ACC112 (cell line): ENCODE data around the gene KCNK10.

Source experiments
- H2AFZ ChIP-seq: fragments of 200-600 bp; sonication (generic); one replicate; pipeline ENCODE4 v1.6.0; 2017; ENCODE audit warnings: antibody characterized with exemption, low read length; ENCODE audit not compliant: unreplicated experiment
- H3K27ac ChIP-seq: fragments of 200-600 bp; sonication (generic); 2 replicates; pipeline ENCODE4 v1.5.1; 2014; ENCODE audit warnings: low read depth, mild to moderate bottlenecking, antibody characterized with exemption, low read length, moderate library complexity
- H3K27me3 ChIP-seq: fragments of 200-600 bp; sonication (generic); 2 replicates; pipeline ENCODE4 v1.6.1; 2014; ENCODE audit warnings: mild to moderate bottlenecking, antibody characterized with exemption, low read length, moderate library complexity, mixed read lengths; ENCODE audit not compliant: insufficient read depth
- H3K36me3 ChIP-seq: fragments of 200-600 bp; sonication (generic); 2 replicates; pipeline ENCODE4 v1.6.1; 2016; ENCODE audit warnings: mild to moderate bottlenecking, antibody characterized with exemption, low read length, moderate library complexity, mixed read lengths; ENCODE audit not compliant: insufficient read depth
- H3K4me1 ChIP-seq: fragments of 200-600 bp; sonication (generic); one replicate; pipeline ENCODE4 v1.6.1; 2016; ENCODE audit warnings: low read length, mixed read lengths; ENCODE audit not compliant: insufficient read depth, unreplicated experiment, control insufficient read depth
- H3K4me3 ChIP-seq: fragments of 200-600 bp; sonication (generic); 2 replicates; pipeline ENCODE4 v1.5.1; 2014; ENCODE audit warnings: mild to moderate bottlenecking, low read depth, low read length
- H3K79me2 ChIP-seq: fragments of 200-600 bp; sonication (generic); one replicate; pipeline ENCODE4 v1.6.0; 2016; ENCODE audit warnings: low read length; ENCODE audit not compliant: control insufficient read depth, unreplicated experiment, insufficient read depth

The KCNK10 gene

DNA sequence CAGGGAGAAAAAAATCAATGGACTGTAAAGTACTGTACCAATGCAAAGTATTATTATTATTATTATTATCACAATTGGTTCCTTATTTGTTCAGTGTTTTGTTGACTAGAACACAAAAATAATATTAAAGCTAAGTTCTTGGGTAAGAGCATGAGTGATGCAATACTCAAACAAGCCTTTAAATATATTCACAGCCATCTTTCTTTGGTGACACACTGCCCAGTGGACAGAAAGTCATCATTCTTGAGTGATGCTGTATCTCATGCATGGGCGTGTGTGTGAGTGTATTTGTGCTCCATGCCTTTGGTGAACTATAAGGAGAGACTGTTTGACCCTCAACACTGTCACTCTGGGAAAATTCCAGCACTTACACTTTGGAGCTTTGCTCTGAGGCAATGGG is 93.6 kb downstream of the KCNK10 start:
- no peaks in the 10 kb centered on the region for H3K27me3 ChIP-seq
- no peak overlapping the region for H2AFZ ChIP-seq

DNA sequence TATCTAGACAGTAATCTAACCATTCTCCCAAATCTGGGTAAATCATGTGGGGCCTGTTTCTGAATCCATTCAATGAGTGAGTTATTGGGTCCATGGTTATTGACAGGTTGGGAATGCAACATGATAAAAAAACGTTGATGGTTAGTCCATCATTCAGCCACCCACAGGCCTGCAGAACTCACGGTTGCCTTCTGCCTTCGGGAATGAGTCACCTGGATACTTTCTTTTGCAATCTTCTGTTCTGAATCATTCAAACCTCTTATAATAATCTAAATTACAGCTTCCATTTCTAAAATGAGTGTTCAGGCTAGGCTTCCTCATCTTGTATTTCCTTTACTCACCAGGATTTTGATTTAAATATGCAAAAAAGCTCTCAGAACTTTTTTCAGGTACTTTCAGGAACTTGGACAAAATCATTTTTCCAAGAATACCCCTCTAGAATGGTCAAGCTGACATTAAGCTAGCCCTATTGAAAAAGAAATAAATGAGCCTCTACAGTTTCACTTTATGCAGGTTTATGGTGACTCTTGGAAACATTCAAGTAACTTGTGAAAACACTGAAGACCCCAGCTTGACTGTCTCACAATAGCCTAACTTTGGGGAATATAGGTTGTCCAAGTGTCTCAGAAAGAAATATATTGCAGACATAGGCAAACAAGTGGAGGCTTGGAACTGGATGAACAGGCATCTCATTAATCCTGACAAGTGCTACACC is 94.4 kb downstream of the KCNK10 start:
- no peaks in the 10 kb centered on the region for H3K27me3 ChIP-seq
- no peak overlapping the region for H2AFZ ChIP-seq
- H3K36me3 ChIP-seq = no peaks in the 10 kb centered on the region
- no peak overlapping the region for H3K27ac ChIP-seq
- no peak overlapping the region for H3K4me3 ChIP-seq
- H3K79me2 ChIP-seq = no peaks in the 10 kb centered on the region
- no peaks in the 10 kb centered on the region for H3K4me1 ChIP-seq

More for the DNA sequence above, 93.6 kb downstream of the KCNK10 start:
- no peaks in the 10 kb centered on the region for H3K79me2 ChIP-seq
- H3K4me1 ChIP-seq = no peaks in the 10 kb centered on the region
- no peak overlapping the region for H3K4me3 ChIP-seq
- H3K27ac ChIP-seq = no peak overlapping the region
- no peaks in the 10 kb centered on the region for H3K36me3 ChIP-seq

DNA sequence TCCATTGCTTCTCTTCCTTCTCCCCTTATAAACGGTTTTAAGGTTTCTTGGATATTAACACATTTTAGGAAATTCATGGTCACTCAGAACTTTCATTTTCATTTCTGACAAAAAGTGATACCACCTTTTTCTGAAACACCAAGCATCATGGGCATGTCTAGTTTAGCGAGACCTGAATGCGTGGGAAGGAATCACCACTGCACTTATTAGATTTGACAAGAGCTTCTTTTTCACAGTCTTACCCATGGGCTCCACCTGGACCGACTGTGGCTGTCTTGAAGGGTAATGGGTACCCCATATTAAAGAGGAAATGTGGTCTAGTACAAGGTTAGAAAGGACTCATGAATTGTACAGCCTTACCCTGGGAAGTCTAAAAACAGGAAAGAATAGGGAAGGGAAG is 95.4 kb downstream of the KCNK10 start:
- Histone ChIP-seq H2AFZ (no peak overlapping the region), H3K27me3 (no peaks in the 10 kb centered on the region), H3K4me1 (no peaks in the 10 kb centered on the region), H3K79me2 (no peaks in the 10 kb centered on the region), H3K27ac (no peak overlapping the region), H3K36me3 (no peaks in the 10 kb centered on the region), H3K4me3 (no peak overlapping the region)

DNA sequence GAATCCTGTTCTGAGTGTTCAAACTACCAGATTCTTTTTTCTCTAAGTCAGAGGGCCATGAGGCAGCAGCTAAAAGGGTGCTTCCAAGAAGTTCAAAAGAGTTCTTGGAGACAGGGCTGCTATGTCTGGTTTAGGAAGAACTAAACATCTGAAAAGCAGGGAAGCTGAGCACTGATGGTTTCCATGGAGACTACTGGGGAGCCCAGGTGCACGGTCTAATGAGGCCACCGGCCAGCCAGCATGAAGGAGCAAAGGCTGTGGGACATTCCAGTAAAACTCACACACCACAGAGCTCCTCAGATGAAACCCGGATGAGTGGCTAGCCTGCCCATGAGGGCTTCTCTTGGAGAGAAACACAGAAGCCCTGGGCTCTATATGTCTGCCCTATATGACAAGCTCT is 97.3 kb downstream of the KCNK10 start:
- Histone ChIP-seq H3K27me3 (no peaks in the 10 kb centered on the region), H3K27ac (no peak overlapping the region), H3K79me2 (no peaks in the 10 kb centered on the region), H3K36me3 (no peaks in the 10 kb centered on the region), H3K4me1 (no peaks in the 10 kb centered on the region), H3K4me3 (no peak overlapping the region), H2AFZ (no peak overlapping the region)

DNA sequence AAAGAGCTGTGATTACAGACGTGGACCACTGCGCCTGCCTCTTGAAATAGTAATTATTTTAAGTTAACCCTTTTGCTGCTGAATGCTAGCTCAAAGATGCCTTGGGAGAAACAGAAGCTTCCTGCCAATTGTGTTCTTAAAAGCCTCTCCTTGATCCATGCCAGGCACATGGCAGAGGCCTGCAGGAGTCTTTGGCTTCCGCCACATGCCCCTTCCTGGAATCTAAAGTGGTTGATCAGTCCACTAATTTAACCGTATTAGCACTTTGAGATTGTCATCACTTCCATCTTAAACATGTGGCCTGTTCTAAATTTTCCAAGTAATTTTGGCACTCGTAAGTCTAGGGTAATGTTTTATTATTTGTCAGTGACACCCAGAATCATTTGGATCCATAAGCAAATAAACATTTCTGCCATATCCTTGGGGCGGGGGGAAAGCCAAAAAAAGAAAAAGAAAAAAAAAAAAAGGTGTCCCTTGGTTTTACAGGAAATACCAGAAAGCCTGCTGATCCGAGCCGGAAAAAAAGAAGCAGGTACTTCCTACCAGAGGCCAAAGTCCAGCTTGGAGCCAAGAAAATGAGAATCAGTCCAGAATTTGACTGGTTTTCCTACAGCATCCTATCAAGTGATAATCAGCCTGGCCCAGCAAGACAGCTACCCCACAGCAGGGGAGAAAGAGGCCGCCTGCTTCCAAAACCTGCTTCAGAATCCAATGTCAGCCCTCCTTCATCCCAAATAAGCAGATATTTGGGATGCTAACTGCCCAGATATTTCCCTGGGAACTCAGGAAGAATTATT is 104.8 kb downstream of the KCNK10 start:
- Histone ChIP-seq H3K79me2 (no peaks in the 10 kb centered on the region), H3K4me3 (no peak overlapping the region), H3K36me3 (no peaks in the 10 kb centered on the region), H3K27ac (no peak overlapping the region), H3K27me3 (no peaks in the 10 kb centered on the region), H3K4me1 (no peaks in the 10 kb centered on the region), H2AFZ (no peak overlapping the region)

DNA sequence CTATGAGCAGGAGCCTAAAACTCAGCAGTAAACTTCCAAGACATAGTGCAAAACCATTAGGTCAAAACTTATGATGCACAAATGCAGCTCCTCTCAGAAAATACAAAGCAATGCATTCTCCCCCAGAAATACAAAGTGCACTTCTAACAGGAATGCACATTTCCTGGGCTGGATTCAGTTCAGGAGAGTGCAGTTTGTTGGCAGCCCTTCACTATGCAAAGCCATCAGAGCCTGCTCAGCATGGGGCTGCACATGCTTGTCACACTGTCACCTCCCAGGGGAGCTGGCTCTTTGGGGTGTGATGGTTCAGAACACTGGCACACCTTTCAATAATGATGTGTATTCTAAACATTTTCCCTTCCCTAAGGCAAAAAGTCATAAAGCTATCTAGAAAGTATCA is 110.4 kb downstream of the KCNK10 start:
- no peaks in the 10 kb centered on the region for H3K79me2 ChIP-seq
- H3K27me3 ChIP-seq = no peaks in the 10 kb centered on the region
- no peaks in the 10 kb centered on the region for H3K36me3 ChIP-seq
- no peak overlapping the region for H3K4me3 ChIP-seq
- no peak overlapping the region for H2AFZ ChIP-seq
- H3K4me1 ChIP-seq = no peaks in the 10 kb centered on the region
- no peak overlapping the region for H3K27ac ChIP-seq

DNA sequence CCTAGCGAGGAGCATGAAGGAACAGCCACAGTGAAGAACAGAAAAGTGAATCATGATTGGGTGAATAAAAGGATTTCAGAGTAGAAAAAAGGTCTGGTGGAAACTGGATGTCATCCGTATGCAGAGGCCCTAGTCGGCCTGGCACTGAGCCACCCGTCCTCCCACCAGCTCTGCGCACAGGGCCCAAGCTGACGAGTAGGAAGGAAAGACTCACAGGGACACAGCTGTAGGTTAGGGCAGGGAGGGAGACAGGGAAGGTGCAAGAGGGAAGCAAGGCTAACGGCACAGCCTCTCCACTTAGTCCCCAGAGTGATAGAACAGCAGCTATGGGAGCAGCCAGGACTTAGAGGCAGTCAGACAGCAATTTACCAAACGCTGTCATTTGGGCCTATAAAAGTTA is 112.6 kb downstream of the KCNK10 start:
- Histone ChIP-seq H3K79me2 (no peaks in the 10 kb centered on the region), H3K4me3 (no peak overlapping the region), H3K27me3 (no peaks in the 10 kb centered on the region; the same call in 1 of the 2 replicates), H3K27ac (no peak overlapping the region), H2AFZ (no peak overlapping the region), H3K36me3 (no peaks in the 10 kb centered on the region), H3K4me1 (no peaks in the 10 kb centered on the region)

DNA sequence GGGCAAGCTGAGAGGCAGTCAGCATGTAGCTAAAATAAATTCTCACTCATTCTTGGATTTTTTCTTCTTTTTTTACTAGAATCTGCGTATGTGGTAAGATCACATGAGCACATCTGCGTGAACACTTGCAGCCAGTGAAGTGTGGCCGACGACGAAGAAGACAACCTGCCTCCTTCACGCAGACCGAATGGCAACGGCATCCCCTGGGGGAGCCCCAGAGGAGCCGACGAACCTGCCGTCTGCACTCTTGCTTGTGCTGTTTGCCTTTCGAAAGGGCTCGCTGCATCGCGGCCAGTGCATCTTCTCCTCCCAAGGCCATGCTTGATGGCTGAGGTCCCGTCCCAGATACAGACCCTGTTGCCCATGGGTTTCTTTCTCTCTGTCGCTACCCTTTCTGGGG is 113.8 kb downstream of the KCNK10 start:
- Histone ChIP-seq H3K27me3 (no peaks in the 10 kb centered on the region; the same call in 1 of the 2 replicates), H3K79me2 (no peaks in the 10 kb centered on the region), H3K4me3 (no peak overlapping the region), H2AFZ (no peak overlapping the region), H3K36me3 (no peaks in the 10 kb centered on the region), H3K4me1 (no peaks in the 10 kb centered on the region), H3K27ac (no peak overlapping the region)

DNA sequence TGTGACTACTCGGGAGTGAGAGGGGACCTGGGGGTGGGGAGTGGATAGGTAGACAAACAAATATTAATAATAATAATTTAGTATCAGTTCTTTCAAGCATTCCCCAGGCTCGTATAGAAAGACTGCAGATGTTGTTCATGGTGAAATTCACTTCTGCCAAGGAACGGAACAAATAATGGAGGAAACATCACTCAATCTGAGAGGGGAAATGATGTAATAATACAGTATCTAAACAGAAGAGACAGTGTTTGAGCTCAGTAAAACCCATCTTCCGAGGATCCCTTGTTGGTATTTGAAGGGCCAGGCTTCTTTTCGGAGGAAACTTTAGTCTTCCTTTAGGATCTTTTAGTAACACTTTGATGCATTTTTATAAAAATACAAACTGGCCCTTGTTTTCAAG is 114.2 kb downstream of the KCNK10 start:
- no peaks in the 10 kb centered on the region for H3K79me2 ChIP-seq
- H3K4me1 ChIP-seq = no peaks in the 10 kb centered on the region
- no peak overlapping the region for H2AFZ ChIP-seq
- no peak overlapping the region for H3K27ac ChIP-seq
- H3K27me3 ChIP-seq = no peaks in the 10 kb centered on the region; the same call in 1 of the 2 replicates
- H3K4me3 ChIP-seq = no peak overlapping the region
- no peaks in the 10 kb centered on the region for H3K36me3 ChIP-seq

DNA sequence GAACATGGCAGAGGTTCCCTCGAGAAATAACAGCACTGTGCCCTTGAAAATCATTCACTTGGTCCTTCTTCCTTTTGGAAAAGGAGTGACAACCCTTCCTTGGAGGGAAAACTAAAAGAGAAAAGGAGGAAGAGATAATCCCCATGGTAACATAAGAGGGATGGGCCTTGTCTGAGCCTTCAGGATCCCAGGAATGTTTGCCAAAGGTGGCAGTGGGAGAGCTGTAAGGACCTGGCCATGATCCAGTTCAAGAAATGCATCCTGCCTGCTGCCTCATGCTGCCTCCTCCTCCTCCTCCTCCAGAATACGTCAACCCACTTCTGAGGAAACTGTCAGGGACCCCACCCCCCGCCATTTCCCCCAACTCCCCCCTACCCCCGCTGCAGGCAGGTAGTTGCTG is 118.8 kb downstream of the KCNK10 start:
- no peak overlapping the region for H2AFZ ChIP-seq
- H3K4me3 ChIP-seq = no peak overlapping the region
- no peaks in the 10 kb centered on the region; the same call in 1 of the 2 replicates for H3K27me3 ChIP-seq
- H3K36me3 ChIP-seq = no peaks in the 10 kb centered on the region
- no peaks in the 10 kb centered on the region for H3K79me2 ChIP-seq
- no peaks in the 10 kb centered on the region for H3K4me1 ChIP-seq
- H3K27ac ChIP-seq = no peak overlapping the region

DNA sequence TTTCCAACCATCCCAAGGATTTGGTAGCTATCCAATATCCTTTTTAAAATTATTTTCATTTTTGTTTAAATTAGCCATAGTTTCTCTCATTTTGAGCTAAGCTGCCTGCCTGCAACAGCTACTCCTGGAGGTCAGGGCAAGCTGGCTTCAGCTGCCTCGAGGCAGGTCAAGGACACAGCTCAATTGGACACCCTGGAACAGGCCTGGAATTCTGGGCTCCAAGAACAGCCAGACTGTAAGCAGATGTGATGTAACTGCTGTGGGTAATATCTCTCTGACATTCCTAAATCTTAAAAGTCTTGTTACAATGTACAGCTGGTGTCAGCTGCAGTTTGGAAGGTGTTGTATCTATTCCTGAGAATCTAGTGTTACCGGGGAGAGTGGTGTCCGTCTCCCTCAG is 119.8 kb downstream of the KCNK10 start:
- H3K4me3 ChIP-seq = no peak overlapping the region
- no peak overlapping the region for H3K27ac ChIP-seq
- H3K4me1 ChIP-seq = no peaks in the 10 kb centered on the region
- H3K27me3 ChIP-seq = no peaks in the 10 kb centered on the region; the same call in 1 of the 2 replicates
- H3K36me3 ChIP-seq = no peaks in the 10 kb centered on the region
- H2AFZ ChIP-seq = no peak overlapping the region
- no peaks in the 10 kb centered on the region for H3K79me2 ChIP-seq
